ENCODE results near the gene AUH. TPM values are rescaled to one million over a fixed set of nuclear protein-coding genes. Genes with fewer than 3 reads are reported as not detected.

Gene AUH
- total and polyA plus RNA-seq, 7 donors = 13.1 to 40.9 (median 28.2) TPM

DNA sequence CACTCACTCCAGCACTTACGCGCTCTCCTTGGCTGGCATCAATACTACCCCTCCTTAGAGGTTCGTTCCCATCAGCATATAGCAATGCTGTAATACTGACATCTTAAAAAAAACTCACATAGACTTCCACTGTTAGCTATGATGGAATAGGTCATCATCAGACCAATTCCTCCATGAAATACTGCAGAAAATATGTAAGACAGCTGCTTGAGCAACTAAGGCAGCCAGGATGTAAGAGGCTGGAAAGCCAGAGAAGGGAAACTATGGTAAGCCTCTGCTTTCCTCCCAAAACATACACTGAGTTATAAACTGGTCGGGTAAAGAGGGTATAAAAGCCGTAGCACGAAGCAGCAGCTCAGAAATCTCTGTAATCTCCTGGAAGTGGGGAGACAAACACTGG, 33.5 kb downstream of the AUH start:
- Histone ChIP-seq H3K4me3 (no peak overlapping the region), H3K9me3 (peaks cover 0 to 1% (median 0%) of the 10 kb centered on the region in 4 donors), H3K27me3 (no peaks in the 10 kb centered on the region), H3K27ac (no peak overlapping the region), H3K4me1 (peaks cover 0 to 13% (median 2%) of the 10 kb centered on the region in 4 donors), H3K36me3 (peaks cover 0 to 18% (median 5%) of the 10 kb centered on the region in 4 donors)
- DNase-seq = no peak
- intact Hi-C loops (cut with DNase I) = no loop called here
- TF ChIP-seq POLR2AphosphoS5 (IDR thresholded peaks at IDR 0.05) = no peak
- no peak for TF ChIP-seq CTCF (IDR thresholded peaks at IDR 0.05)
- TF ChIP-seq POLR2A (IDR thresholded peaks at IDR 0.05) = no peak
- WGBS, 2 donors = 78 to 99% methylated on average over 6 of the region's 6 CpGs

DNA sequence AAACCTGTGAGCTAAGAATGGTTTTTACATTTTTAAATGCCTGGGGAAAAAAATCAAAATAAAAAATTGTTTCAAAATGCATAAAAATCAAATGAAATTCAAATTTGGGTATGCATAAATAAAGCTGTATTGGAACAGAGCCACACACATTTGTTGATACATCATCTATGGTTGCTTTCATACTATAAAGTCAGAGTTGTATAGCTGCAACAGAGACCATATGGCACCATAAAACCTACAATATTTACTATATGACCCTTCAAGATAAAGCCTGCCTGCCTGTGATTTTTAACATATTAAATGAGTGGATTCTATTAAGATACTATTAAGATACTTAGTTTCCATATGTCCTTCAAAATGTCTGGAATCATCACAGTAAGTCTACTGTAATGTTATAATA, 40.0 kb downstream of the AUH start:
- Histone ChIP-seq H3K27me3 (no peaks in the 10 kb centered on the region), H3K36me3 (peaks cover 0 to 3% (median 0%) of the 10 kb centered on the region in 4 donors), H3K9me3 (no peaks in the 10 kb centered on the region), H3K27ac (no peak overlapping the region), H3K4me1 (peaks cover 0 to 9% (median 0%) of the 10 kb centered on the region in 4 donors), H3K4me3 (no peak overlapping the region)
- intact Hi-C loops (cut with DNase I) = no loop called here
- no peak for TF ChIP-seq POLR2AphosphoS5 (IDR thresholded peaks at IDR 0.05)
- TF ChIP-seq CTCF (IDR thresholded peaks at IDR 0.05) = no peak
- no peak for TF ChIP-seq POLR2A (IDR thresholded peaks at IDR 0.05)
- no peak for TF ChIP-seq EP300 (IDR thresholded peaks at IDR 0.05)
- DNase-seq = no peak

GRCh38 chr9:91320299-91320698, 41.4 kb downstream of the AUH start:
- intact Hi-C loops (cut with DNase I) = no loop called here

DNA sequence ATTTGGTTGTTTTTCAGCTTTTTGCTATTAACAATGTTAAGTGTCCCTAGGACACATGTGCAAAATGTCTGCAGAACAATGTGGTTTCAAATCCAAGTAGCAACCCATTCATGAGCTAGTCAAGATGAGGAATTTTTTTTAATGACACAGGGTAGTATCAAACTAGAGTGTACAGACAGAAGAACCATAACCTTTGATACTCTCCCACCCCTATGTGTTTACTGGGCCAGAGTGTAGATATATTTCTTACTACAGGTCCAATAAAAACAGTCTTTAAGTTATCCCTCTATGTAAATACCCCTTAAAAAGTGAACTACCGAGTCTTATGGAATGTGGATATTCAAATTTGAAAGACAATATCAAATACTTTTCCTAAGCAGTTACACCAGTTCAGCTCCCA, 45.6 kb downstream of the AUH start:
- Histone ChIP-seq H3K27ac (no peak overlapping the region), H3K4me3 (no peak overlapping the region), H3K36me3 (no peaks in the 10 kb centered on the region), H3K4me1 (peaks cover 0 to 9% (median 0%) of the 10 kb centered on the region in 4 donors), H3K9me3 (no peaks in the 10 kb centered on the region), H3K27me3 (no peaks in the 10 kb centered on the region)
- 19 to 31% methylated on average over 1 of the region's 1 CpG for WGBS, 2 donors
- TF ChIP-seq CTCF (IDR thresholded peaks at IDR 0.05) (no peak), EP300 (IDR thresholded peaks at IDR 0.05) (no peak), POLR2AphosphoS5 (IDR thresholded peaks at IDR 0.05) (no peak), POLR2A (IDR thresholded peaks at IDR 0.05) (no peak)
- intact Hi-C loops (cut with DNase I) = no loop called here
- no peak for DNase-seq

More at GRCh38 chr9:91320299-91320698, 41.4 kb downstream of the AUH start:
- Histone ChIP-seq H3K36me3 (no peaks in the 10 kb centered on the region), H3K27ac (no peak overlapping the region), H3K27me3 (no peaks in the 10 kb centered on the region), H3K4me1 (peaks cover 0 to 9% (median 0%) of the 10 kb centered on the region in 4 donors), H3K9me3 (no peaks in the 10 kb centered on the region), H3K4me3 (no peak overlapping the region)
- 67 to 88% methylated on average over 4 of the region's 4 CpGs for WGBS, 2 donors
- no peak for DNase-seq
- TF ChIP-seq POLR2A (IDR thresholded peaks at IDR 0.05) (no peak), EP300 (IDR thresholded peaks at IDR 0.05) (no peak), POLR2AphosphoS5 (IDR thresholded peaks at IDR 0.05) (no peak), CTCF (IDR thresholded peaks at IDR 0.05) (no peak)

- intact Hi-C loops (cut with DNase I) = no loop called here
- no peaks in the 10 kb centered on the region for H3K36me3 ChIP-seq
- WGBS, 2 donors = 68 to 93% methylated on average over 5 of the region's 5 CpGs
- no peak for DNase-seq
- peaks cover 0 to 9% (median 0%) of the 10 kb centered on the region in 4 donors for H3K4me1 ChIP-seq
- no peaks in the 10 kb centered on the region for H3K27me3 ChIP-seq
- TF ChIP-seq CTCF (IDR thresholded peaks at IDR 0.05) (no peak), POLR2A (IDR thresholded peaks at IDR 0.05) (no peak), EP300 (IDR thresholded peaks at IDR 0.05) (no peak), POLR2AphosphoS5 (IDR thresholded peaks at IDR 0.05) (no peak)
- no peak overlapping the region for H3K27ac ChIP-seq
- H3K9me3 ChIP-seq = no peaks in the 10 kb centered on the region
- no peak overlapping the region for H3K4me3 ChIP-seq
Observed at GRCh38 chr9:91315191-91315590, 46.5 kb downstream of the AUH start.
